ENCODE results near the gene FAM156A. TPM values are rescaled to one million over a fixed set of nuclear protein-coding genes. Genes with fewer than 3 reads are reported as not detected.
"Not testable (repeated sequence)": the region's sequence is repeated elsewhere in the genome, so short reads cannot be mapped to it uniquely, and the experiment has no call there.

FAM156A gene
- total RNA-seq, 4 donors from 2014 or later = 9.0 to 43.8 (median 15.2) TPM

- peak in 2 of 3 donors; percentile 88 to 97 for TF ChIP-seq CTCF (IDR thresholded peaks at IDR 0.05)
- DNase-seq (ENCODE audit: low spot score) (peak; percentile 99), ATAC-seq (ENCODE audit: low FRiP score) (peak; percentile 98)
Observed at GRCh38 chrX:52934704-52935469, 23.4 kb downstream of the FAM156A start.

GRCh38 chrX:52933976-52934703, 24.2 kb downstream of the FAM156A start:
- TF ChIP-seq CTCF (IDR thresholded peaks at IDR 0.05) = no peak
- ATAC-seq (ENCODE audit: low FRiP score) (peak; percentile 25), DNase-seq (ENCODE audit: low spot score) (no peak)

GRCh38 chrX:52933213-52933612, 25.1 kb downstream of the FAM156A start:
- no peak for TF ChIP-seq CTCF (IDR thresholded peaks at IDR 0.05)
- ATAC-seq (ENCODE audit: low FRiP score) (no peak), DNase-seq (ENCODE audit: low spot score) (no peak)

- not testable (repeated sequence) for ATAC-seq (ENCODE audit: low FRiP score); DNase-seq (ENCODE audit: low spot score)
Observed at GRCh38 chrX:52930214-52930613, 28.1 kb downstream of the FAM156A start.

DNA sequence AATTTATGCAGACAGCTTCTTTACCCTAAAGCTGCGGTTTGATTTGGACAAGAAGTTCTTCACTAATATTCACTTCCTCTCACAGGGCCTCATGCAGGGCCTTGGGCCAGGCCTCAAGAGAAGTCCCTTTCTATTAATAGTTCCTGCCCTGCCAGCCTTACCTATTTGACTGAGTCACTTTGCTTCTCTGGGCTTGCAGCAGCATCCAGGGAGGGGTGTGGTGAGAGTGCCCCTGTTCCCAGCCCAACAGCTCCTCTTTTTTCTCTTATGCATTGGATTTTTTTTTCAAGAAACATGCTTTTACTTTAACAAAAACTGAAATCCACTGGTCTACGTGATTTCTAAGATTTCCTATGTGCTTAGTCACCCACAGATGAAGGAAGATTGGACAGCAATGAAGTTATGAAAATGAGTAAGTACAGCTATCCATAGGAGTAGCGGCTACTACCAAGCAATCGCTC, 34.5 kb downstream of the FAM156A start:
- ATAC-seq (ENCODE audit: low FRiP score) = no peak
- DNase-seq (ENCODE audit: low spot score) = no peak
- TF ChIP-seq CTCF (IDR thresholded peaks at IDR 0.05) = no peak

DNA sequence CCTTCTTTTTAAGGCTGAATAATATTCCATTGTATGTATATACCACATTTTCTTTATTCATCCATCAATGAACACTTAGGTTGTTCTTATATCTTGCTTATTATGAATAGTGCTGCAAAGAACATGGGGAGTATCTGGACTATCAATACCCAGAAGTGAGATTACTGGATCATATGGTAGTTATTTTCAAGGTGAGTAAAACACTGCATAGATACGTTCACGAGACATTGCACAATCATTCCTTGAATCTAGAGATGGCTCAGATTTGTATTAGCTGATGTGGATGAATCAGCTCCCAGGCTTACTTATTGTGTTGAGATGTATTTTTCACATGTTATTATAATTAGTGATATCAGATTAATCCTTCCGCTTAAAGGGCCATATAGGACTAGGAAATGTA, 43.6 kb downstream of the FAM156A start:
- not testable (repeated sequence) for ATAC-seq (ENCODE audit: low FRiP score); DNase-seq (ENCODE audit: low spot score)

DNA sequence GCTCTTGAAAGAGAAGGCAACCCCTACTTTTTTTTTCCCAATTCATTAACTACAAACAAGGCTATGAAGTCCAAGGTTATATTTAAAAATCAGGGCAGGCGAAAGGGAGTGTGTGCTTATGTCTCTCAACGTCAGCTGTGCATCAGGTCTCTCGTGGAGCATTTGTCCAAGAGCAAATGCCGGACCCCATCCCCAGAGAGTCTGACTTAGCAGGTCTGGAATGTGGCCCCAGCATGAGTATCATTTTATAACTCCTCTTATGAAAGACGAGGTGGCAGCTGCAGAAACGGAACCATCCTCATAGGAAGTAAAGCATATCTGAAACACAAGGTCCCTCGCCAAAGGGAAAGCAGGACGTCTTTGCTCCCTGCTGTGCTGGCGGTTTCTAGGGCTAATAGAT, 44.6 kb downstream of the FAM156A start:
- not testable (repeated sequence) for DNase-seq (ENCODE audit: low spot score); ATAC-seq (ENCODE audit: low FRiP score)

- ATAC-seq (ENCODE audit: low FRiP score); DNase-seq (ENCODE audit: low spot score): not testable (repeated sequence)
Observed at GRCh38 chrX:52909313-52909969, 48.9 kb downstream of the FAM156A start.

DNA sequence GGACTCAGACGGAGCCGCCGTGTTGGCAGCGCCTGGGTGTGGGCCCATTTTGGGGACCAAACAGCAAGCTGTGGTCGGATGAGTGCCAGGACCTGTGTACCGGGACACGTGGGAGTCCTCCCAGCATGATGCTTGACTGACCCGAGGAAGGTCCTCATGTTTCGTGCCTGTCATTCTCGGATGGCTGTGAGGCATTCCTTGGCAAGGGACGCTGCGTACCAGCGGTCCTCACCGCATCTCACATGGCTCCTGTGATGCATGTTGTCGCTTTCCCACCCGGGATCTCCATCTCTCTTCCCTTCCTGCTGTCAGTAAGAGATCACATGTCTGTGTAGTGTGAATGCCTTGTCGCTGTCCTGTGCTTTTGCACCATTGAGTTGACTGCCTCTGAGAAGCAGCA, 50.4 kb downstream of the FAM156A start:
- DNase-seq (ENCODE audit: low spot score); ATAC-seq (ENCODE audit: low FRiP score): not testable (repeated sequence)

DNA sequence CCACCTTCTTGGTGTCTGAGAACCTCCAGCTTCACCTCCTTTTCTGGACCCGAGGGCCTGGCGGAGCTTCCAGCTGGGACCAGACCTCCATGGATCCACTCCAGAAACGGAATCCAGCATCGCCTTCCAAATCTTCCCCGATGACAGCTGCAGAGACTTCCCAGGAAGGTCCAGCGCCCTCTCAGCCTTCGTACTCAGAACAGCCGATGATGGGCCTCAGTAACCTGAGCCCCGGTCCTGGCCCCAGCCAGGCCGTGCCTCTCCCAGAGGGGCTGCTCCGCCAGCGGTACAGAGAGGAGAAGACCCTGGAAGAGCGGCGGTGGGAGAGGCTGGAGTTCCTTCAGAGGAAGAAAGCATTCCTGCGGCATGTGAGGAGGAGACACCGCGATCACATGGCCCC, 51.2 kb downstream of the FAM156A start:
- DNase-seq (ENCODE audit: low spot score); ATAC-seq (ENCODE audit: low FRiP score): not testable (repeated sequence)

DNA sequence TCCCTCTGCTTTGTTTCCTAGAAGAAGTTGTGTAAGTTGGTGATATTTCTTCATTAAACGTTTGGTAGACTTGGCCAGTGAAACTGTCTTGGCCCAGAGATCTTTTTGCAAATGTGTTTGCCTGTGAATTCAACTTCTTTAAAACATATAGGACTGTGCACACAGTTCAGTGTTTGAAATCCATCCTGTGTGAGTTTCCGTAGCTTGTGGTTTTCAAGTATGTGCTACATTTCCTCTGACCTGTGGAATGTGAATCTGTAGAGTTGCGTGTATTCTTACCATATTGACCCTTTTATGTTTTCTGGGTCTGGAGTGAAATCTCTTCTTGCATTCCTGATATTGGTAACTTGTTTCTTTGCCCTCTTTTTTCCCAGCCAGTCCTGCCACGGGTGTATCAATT, 52.2 kb downstream of the FAM156A start:
- ATAC-seq (ENCODE audit: low FRiP score); DNase-seq (ENCODE audit: low spot score): not testable (repeated sequence)

DNA sequence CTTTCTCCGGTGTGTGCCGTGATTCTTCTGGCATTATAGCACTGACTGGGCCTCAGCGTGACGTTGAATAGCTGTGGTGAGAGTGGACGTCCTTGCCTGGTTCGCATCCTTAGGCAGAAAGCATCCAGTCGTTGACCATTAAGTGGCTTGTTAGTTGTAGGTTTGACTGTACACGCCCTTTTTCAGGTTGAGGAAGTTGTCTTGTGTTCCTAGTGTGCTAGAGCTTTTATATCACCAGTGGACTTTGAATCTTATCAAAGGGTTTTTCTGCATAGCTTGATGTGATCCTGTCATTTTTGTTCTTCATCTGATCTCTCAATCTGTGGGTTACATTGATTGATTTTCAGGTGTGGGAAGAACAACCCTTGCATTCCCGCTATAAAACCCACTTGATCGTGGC, 52.8 kb downstream of the FAM156A start:
- not testable (repeated sequence) for ATAC-seq (ENCODE audit: low FRiP score); DNase-seq (ENCODE audit: low spot score)
